A549 (cell line): Measurements from ENCODE around the gene SYCP2. TPM values are rescaled to one million over a fixed set of nuclear protein-coding genes. Genes with fewer than 3 reads are reported as not detected.

Experiments used
- ATAC-seq, 2 experiments: fragments of 200-7000 bp in 1 of 2; fragments of >200 bp in 1 of 2; cut with Nextera tagmentation in 1 of 2; cut with Tn5 transposase in 1 of 2; 3 replicates each; pipeline versions ENCODE4 v1.8.0 to v1.9.1; 2018 to 2020; ENCODE audit warnings: mild to moderate bottlenecking in 1 of 2, moderate library complexity in 1 of 2
- CTCF ChIA-PET: fragments of 300-600 bp; sonication (Branson Sonifier 250); formaldehyde crosslinking; extraction: SDS; loops from one replicate; lab custom pipeline; 2021; ENCODE audit warnings: antibody characterized with exemption, inconsistent platforms; lab: Yijun Ruan, JAX
- POLR2A ChIA-PET: fragments of 350-600 bp; formaldehyde crosslinking; extraction: SDS; loops from one replicate; lab custom pipeline; 2021; ENCODE audit warnings: antibody characterized with exemption, inconsistent platforms; lab: Yijun Ruan, JAX
- DNase-seq, 2 experiments: peaks; one replicate each; pipeline versions ENCODE4 v3.0.0 to v3.0.0-alpha.2; 2011 to 2016; ENCODE audit warnings: low read depth in 1 of 2, low spot score in 1 of 2
- FAIRE-seq: peaks from 2 replicates; lab custom pipeline; 2011; peaks lifted over from hg19 to GRCh38; lab: Jason Lieb, UNC
- H3K27ac ChIP-seq, 2 experiments: fragments of >200 bp; sonication (Bioruptor Twin); formaldehyde crosslinking; 3 replicates each; pipeline ENCODE4 v1.5.1; 2016 to 2017
- H3K4me1 ChIP-seq: fragments of >200 bp; sonication (Bioruptor Twin); formaldehyde crosslinking; 3 replicates; pipeline ENCODE4 v1.6.1; 2016
- H3K4me2 ChIP-seq: fragments of >200 bp; sonication (Bioruptor Twin); formaldehyde crosslinking; 3 replicates; pipeline ENCODE4 v1.6.1; 2016
- H3K4me3 ChIP-seq: fragments of >200 bp; sonication (Bioruptor Twin); formaldehyde crosslinking; 3 replicates; pipeline ENCODE4 v1.5.1; 2016
- H3K9me3 ChIP-seq: fragments of >200 bp; sonication (Bioruptor Twin); formaldehyde crosslinking; 3 replicates; pipeline ENCODE4 v1.6.1; 2016
- BHLHE40 ChIP-seq: IDR thresholded peaks from 2 replicates; pipeline ENCODE4 v1.6.1; 2012; ENCODE audit warnings: low read depth, low read length, inconsistent platforms
- CBX2 ChIP-seq: fragments of 200-600 bp; sonication (generic); IDR thresholded peaks from 2 replicates; pipeline ENCODE4 v1.6.1; 2016; ENCODE audit warnings: low read depth, mild to moderate bottlenecking, borderline replicate concordance
- CEBPB ChIP-seq, 2 experiments: fragments of >200 bp in 1 of 2; sonication (Bioruptor Twin) in 1 of 2; formaldehyde crosslinking in 1 of 2; IDR thresholded peaks; 2 replicates each; pipeline ENCODE4 v1.6.1; 2012 to 2016
- EHF ChIP-seq: fragments of 250-450 bp; sonication (Bioruptor Pico); IDR thresholded peaks from 2 replicates; pipeline ENCODE4 v1.5.0; 2020; ENCODE audit warnings: mild to moderate bottlenecking
- EHMT2 ChIP-seq: fragments of 200-600 bp; sonication (generic); IDR thresholded peaks from 2 replicates; pipeline ENCODE4 v1.6.1; 2016; ENCODE audit warnings: antibody characterized with exemption, low read depth, mild to moderate bottlenecking, moderate library complexity
- FOSL2 ChIP-seq, 2 experiments: fragments of 450-650 bp in 1 of 2; fragments of >200 bp in 1 of 2; sonication (Bioruptor Twin) in 1 of 2; formaldehyde crosslinking; IDR thresholded peaks; 2 replicates each; pipeline versions ENCODE4 v1.5.0 to v1.6.1; 2016 to 2020; ENCODE audit warnings: mild to moderate bottlenecking in 1 of 2, moderate library complexity in 1 of 2
- FOXS1 ChIP-seq: fragments of 250-450 bp; sonication (Bioruptor Pico); IDR thresholded peaks from 2 replicates; pipeline ENCODE4 v1.5.0; 2020; ENCODE audit warnings: mild to moderate bottlenecking, moderate library complexity
- GATA3 ChIP-seq: IDR thresholded peaks from 2 replicates; pipeline ENCODE4 v1.6.1; 2012; ENCODE audit warnings: borderline replicate concordance
- HDAC2 ChIP-seq: fragments of 200-600 bp; sonication (generic); IDR thresholded peaks from 2 replicates; pipeline ENCODE4 v1.6.1; 2016
- HES2 ChIP-seq: fragments of >200 bp; sonication (Bioruptor Twin); formaldehyde crosslinking; IDR thresholded peaks from 2 replicates; pipeline ENCODE4 v1.6.1; 2016
- HEYL ChIP-seq: fragments of 250-450 bp; sonication (Bioruptor Pico); IDR thresholded peaks from 2 replicates; pipeline ENCODE4 v1.8.0; 2021; ENCODE audit warnings: mild to moderate bottlenecking, moderate library complexity
- HOXB13 ChIP-seq: fragments of 250-450 bp; sonication (Bioruptor Pico); IDR thresholded peaks from 2 replicates; pipeline ENCODE4 v1.5.0; 2020; ENCODE audit warnings: low read depth, mild to moderate bottlenecking, moderate library complexity
- HOXB5 ChIP-seq: fragments of 250-450 bp; sonication (Bioruptor Pico); IDR thresholded peaks from 2 replicates; pipeline ENCODE4 v1.5.0; 2020; ENCODE audit warnings: mild to moderate bottlenecking, moderate library complexity
- JUNB ChIP-seq: fragments of >200 bp; sonication (Bioruptor Twin); formaldehyde crosslinking; IDR thresholded peaks from 2 replicates; pipeline ENCODE4 v1.6.1; 2016
- KDM1A ChIP-seq: fragments of 200-600 bp; sonication (generic); IDR thresholded peaks from 2 replicates; pipeline ENCODE4 v1.6.1; 2016; ENCODE audit warnings: low read depth, mild to moderate bottlenecking
- MAX ChIP-seq: IDR thresholded peaks from 2 replicates; pipeline ENCODE4 v1.6.1; 2012
- MAZ ChIP-seq: fragments of 150-350 bp; IDR thresholded peaks from 2 replicates; pipeline ENCODE4 v1.6.1; 2014; ENCODE audit warnings: antibody characterized with exemption, low read depth, low read length, borderline replicate concordance
- NFE2L2 ChIP-seq: fragments of 150-350 bp; conservative IDR thresholded peaks from 2 replicates; pipeline ENCODE4 v1.6.1; 2014; ENCODE audit warnings: low read length
- NR3C1 ChIP-seq: fragments of >200 bp; sonication (Bioruptor Twin); formaldehyde crosslinking; IDR thresholded peaks from 3 replicates; pipeline ENCODE4 v1.6.1; 2017
- POLR2A ChIP-seq: IDR thresholded peaks from 2 replicates; pipeline ENCODE4 v1.6.1; 2012; ENCODE audit warnings: mild to moderate bottlenecking, low read length
- POLR2AphosphoS2 ChIP-seq: conservative IDR thresholded peaks from 2 replicates; pipeline ENCODE4 v1.6.1; 2012; ENCODE audit warnings: low read length, improper control_type of control experiment, inconsistent platforms
- RAD21 ChIP-seq, 2 experiments: fragments of >200 bp in 1 of 2; sonication (Bioruptor Twin) in 1 of 2; formaldehyde crosslinking in 1 of 2; IDR thresholded peaks in 1 of 2; conservative IDR thresholded peaks in 1 of 2; 2 replicates in 1 of 2; 3 replicates in 1 of 2; pipeline ENCODE4 v1.6.1; 2012 to 2018; ENCODE audit warnings: inconsistent platforms in 1 of 2
- RCOR1 ChIP-seq: fragments of 150-350 bp; IDR thresholded peaks from 2 replicates; pipeline ENCODE4 v1.6.1; 2014; ENCODE audit warnings: antibody characterized with exemption, low read length, low read depth
- ZC3H11A ChIP-seq: fragments of 450-650 bp; IDR thresholded peaks from 2 replicates; pipeline ENCODE4 v1.6.1; 2014; ENCODE audit warnings: antibody characterized with exemption, mild to moderate bottlenecking
- ZNF302 ChIP-seq: fragments of 250-450 bp; sonication (Bioruptor Pico); IDR thresholded peaks from 2 replicates; pipeline ENCODE4 v1.9.0; 2021; ENCODE audit warnings: inconsistent platforms, mild to moderate bottlenecking, moderate library complexity
- WGBS: methylation state at CpG from one replicate; pipeline ENCODE4 v1.1.6; 2017; ENCODE audit errors: missing lambda C conversion rate; 5-methylcytosine and 5-hydroxymethylcytosine counted together
- polyA plus RNA-seq, 4 experiments: library from polyadenylated mRNA; depleted of rRNA in 3 of 4; stranded (reverse); fragments of >200 nt; fragmentation: RNase III in 1 of 4; extraction: RNeasy Plus Mini Kit Qiagen cat#74134 plus additional on column Dnase treatment in 1 of 4; gene quantifications; 2 replicates in 3 of 4; 3 replicates in 1 of 4; pipeline ENCODE4 v1.2.3, GENCODE V29; 2011 to 2017
- TF ChIP-seq, protein P1 (sequence below): fragments of 450-650 bp; IDR thresholded peaks from 2 replicates; pipeline ENCODE4 v1.6.1; 2014; ENCODE audit warnings: antibody characterized with exemption

Gene SYCP2
- polyA plus RNA-seq, 2 of the 4 experiments (the other 2 are of a cell fraction): 0.52 to 2.1 TPM

DNA sequence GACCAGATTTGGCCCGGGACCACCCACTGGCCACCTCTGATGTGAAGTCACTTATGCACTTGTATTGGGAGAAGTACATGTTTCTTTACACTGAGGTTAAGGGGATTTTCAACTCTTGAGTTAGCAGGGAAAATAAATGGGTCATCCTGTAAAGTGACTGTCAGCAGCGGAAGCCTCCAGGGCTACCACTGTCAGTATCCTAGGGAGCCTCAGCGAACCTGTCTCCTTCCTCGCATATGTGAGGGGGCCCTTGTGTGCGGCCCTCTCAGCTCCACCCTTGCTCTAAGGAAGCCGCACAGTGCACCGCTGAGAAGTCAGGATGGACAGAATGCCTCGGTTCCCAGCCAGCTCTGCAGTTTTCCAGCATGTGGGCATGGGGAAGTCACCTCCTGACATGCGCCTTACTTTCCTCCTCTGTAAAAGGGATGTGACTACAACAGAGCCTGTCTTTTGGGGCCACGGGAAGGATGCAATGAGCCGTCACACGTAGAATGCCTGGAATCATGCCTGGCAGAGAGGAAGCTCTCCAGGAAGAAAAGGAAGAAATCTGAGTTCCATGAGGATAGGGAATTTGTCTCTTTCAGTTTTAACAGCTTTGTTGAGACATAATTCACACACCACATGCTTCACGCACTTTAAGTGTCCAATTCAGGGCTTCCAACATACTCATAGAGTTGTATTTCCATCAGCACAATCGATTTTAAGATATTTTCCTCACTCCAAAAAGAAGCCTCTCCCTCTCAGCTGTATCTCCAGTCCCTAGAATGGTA lies 115.4 kb downstream of the SYCP2 start:
- no peak for FAIRE-seq
- ChIA-PET CTCF (interaction anchor here (0.9 kb wide), 2 partner anchors 17 to 33 kb away, joined by 3 to 5 read pairs; no protein-coding TSS in a partner anchor), POLR2A (no interaction called here)
- H3K4me1 ChIP-seq: no peaks in the 10 kb centered on the region
- H3K9me3 ChIP-seq: no peaks in the 10 kb centered on the region
- TF ChIP-seq HOXB13 (CRISPR knock-in tag): no peak
- no peak for TF ChIP-seq BHLHE40
- no peak for TF ChIP-seq HOXB5 (CRISPR knock-in tag)
- TF ChIP-seq HDAC2: no peak
- TF ChIP-seq, protein P1, sequence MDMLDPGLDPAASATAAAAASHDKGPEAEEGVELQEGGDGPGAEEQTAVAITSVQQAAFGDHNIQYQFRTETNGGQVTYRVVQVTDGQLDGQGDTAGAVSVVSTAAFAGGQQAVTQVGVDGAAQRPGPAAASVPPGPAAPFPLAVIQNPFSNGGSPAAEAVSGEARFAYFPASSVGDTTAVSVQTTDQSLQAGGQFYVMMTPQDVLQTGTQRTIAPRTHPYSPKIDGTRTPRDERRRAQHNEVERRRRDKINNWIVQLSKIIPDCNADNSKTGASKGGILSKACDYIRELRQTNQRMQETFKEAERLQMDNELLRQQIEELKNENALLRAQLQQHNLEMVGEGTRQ: no peak
- TF ChIP-seq NR3C1: no peak
- TF ChIP-seq GATA3: no peak
- no peak for TF ChIP-seq HEYL (CRISPR knock-in tag)
- TF ChIP-seq KDM1A: no peak
- TF ChIP-seq POLR2AphosphoS2: no peak
- no peak for TF ChIP-seq EHMT2
- no peak for TF ChIP-seq HES2
- TF ChIP-seq FOSL2 (IDR thresholded peaks at IDR 0.05): no peak
- no peak for TF ChIP-seq FOSL2 (CRISPR knock-in tag; IDR thresholded peaks at IDR 0.05)
- no peak for TF ChIP-seq FOXS1 (CRISPR knock-in tag)
- TF ChIP-seq ZC3H11A: no peak
- TF ChIP-seq RCOR1: no peak
- no peak for TF ChIP-seq MAX
- no peak for TF ChIP-seq POLR2A
- ATAC-seq: no peak
- H3K27ac ChIP-seq: no peak overlapping the region
- no peak for DNase-seq
- 42% methylated on average over 14 of the region's 14 CpGs for WGBS
- no peak overlapping the region for H3K4me2 ChIP-seq
- H3K4me3 ChIP-seq: no peak overlapping the region

- no peak for TF ChIP-seq EHF (CRISPR knock-in tag)
- TF ChIP-seq ZNF302 (CRISPR knock-in tag): no peak
- TF ChIP-seq MAZ: no peak
- TF ChIP-seq RAD21 (conservative IDR thresholded peaks at IDR 0.05 in 1 of 2, IDR thresholded peaks at IDR 0.05 in 1 of 2): no peak
- TF ChIP-seq NFE2L2: no peak
- no peak for TF ChIP-seq ZC3H11A
- TF ChIP-seq CEBPB (IDR thresholded peaks at IDR 0.05): no peak
- no peak for TF ChIP-seq JUNB
- TF ChIP-seq CBX2: no peak
- TF ChIP-seq HOXB5 (CRISPR knock-in tag): no peak
- POLR2A ChIA-PET: no interaction called here
- Histone ChIP-seq H3K4me2 (no peak overlapping the region), H3K4me3 (no peak overlapping the region), H3K4me1 (no peaks in the 10 kb centered on the region), H3K27ac (no peak overlapping the region), H3K9me3 (no peaks in the 10 kb centered on the region)
- CTCF ChIA-PET: interaction anchor here (0.9 kb wide), 1 partner anchor 18 kb away, joined by 3 read pairs; no protein-coding TSS in a partner anchor
- WGBS: 26% methylated on average over 4 of the region's 4 CpGs
- ATAC-seq (no peak), FAIRE-seq (no peak), DNase-seq (no peak)
Observed at GRCh38 chr20:59817406-59817805, 116.0 kb downstream of the SYCP2 start.
